HFF-Myc (cell line): ENCODE measurements around the gene SH3RF1.

Experiments used
- DNase-seq: peaks from one replicate; pipeline ENCODE4 v3.0.0-alpha.2; 2011; ENCODE audit warnings: low read depth; ENCODE audit errors: extremely low read depth
- H3K4me3 ChIP-seq: replicated peaks from 2 replicates; pipeline ENCODE4 v1.5.1; 2011; ENCODE audit warnings: low read depth, mild to moderate bottlenecking, control low read depth, low read length
- TF ChIP-seq, protein P1 (sequence below): IDR thresholded peaks from 2 replicates; pipeline ENCODE4 v1.5.1; 2012; ENCODE audit warnings: mild to moderate bottlenecking, low read depth, low read length, control low read depth; ENCODE audit errors: missing control alignments

The SH3RF1 gene

DNA sequence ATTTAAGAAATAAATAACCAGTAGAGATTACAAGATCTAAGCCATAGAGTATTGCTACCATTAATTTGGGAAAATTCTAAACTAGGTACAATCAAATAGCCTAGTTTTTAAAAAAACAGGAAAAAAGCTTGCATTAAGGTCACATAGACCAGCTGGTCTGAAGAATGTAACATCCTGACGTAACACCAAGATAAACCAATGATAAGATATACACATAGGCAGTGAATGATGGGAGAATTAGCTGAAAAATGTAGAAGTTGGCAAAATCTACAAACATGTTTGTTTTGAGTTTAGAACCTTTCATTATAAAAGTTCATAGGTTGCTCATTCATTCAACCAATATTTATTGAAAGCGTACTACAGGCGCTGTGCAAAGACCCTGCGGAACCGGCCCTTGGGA, 120.0 kb downstream of the SH3RF1 start:
- DNase-seq = no peak
- H3K4me3 ChIP-seq = no peak overlapping the region
- TF ChIP-seq, protein P1, sequence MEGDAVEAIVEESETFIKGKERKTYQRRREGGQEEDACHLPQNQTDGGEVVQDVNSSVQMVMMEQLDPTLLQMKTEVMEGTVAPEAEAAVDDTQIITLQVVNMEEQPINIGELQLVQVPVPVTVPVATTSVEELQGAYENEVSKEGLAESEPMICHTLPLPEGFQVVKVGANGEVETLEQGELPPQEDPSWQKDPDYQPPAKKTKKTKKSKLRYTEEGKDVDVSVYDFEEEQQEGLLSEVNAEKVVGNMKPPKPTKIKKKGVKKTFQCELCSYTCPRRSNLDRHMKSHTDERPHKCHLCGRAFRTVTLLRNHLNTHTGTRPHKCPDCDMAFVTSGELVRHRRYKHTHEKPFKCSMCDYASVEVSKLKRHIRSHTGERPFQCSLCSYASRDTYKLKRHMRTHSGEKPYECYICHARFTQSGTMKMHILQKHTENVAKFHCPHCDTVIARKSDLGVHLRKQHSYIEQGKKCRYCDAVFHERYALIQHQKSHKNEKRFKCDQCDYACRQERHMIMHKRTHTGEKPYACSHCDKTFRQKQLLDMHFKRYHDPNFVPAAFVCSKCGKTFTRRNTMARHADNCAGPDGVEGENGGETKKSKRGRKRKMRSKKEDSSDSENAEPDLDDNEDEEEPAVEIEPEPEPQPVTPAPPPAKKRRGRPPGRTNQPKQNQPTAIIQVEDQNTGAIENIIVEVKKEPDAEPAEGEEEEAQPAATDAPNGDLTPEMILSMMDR = no peak

DNA sequence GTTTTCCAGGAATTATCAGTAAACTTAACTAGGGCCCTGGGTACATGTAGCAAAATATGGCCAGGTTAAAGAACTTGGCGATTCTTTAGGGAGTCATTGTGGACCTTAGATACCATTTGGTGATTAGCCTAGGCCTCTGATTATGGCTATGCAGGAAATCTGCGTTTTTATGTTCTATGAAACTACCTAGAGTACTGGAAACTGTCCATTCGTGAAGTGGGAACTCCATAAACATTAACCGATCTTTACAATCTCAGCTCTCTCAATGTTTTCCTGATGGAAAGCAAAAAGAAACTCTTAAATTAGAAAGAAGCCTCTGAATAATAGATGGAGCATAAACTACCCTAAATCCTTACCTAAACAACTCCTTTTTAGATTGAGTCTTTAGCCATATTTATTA, 121.9 kb downstream of the SH3RF1 start:
- H3K4me3 ChIP-seq = no peak overlapping the region
- no peak for DNase-seq
- TF ChIP-seq, protein P1 = no peak

DNA sequence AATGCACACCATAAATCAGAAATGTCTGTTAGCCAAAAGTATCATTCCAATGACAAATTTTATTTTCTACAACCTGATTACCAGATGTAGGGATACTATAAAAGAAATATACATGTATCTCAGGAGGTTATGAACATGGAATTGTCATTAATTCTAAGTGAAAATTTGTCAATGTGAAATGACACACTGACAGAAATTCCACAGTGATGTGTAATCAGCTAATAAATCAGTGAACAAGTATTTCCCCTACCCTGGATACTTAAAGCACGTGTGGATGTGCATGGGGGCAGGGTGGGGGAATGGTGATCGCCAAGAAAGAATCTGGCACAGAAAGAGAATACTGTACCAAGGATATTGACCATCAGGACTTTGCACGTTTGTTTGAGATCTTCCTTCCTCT, 123.6 kb downstream of the SH3RF1 start:
- TF ChIP-seq, protein P1 = no peak
- peak; percentile 35 for DNase-seq
- no peak overlapping the region for H3K4me3 ChIP-seq

DNA sequence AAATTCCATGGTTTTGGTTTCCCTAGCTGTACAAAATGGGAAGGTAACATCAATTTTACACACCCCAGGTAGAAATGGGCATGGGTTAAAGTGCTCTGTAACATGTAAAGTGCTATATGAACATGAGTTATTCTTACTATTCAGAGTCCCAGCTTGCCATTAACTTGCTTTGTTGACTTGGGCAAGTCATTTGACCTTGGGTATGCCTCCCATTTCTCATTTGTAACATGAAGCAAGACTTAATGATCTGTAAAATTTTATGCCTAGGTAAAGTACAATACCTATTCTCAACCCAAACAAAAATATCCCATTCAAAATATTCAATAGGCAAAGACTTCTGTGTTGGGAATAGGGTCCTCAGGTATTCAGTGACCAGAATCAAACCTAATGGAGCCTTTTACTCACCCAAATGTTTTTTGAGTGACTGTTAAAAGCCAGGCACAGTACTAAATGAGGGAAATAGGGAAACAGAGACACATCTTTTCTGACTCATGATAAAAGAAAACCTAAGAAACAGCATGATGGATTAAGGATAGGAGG, 126.6 kb downstream of the SH3RF1 start:
- no peak overlapping the region for H3K4me3 ChIP-seq
- no peak for DNase-seq
- TF ChIP-seq, protein P1 = no peak

DNA sequence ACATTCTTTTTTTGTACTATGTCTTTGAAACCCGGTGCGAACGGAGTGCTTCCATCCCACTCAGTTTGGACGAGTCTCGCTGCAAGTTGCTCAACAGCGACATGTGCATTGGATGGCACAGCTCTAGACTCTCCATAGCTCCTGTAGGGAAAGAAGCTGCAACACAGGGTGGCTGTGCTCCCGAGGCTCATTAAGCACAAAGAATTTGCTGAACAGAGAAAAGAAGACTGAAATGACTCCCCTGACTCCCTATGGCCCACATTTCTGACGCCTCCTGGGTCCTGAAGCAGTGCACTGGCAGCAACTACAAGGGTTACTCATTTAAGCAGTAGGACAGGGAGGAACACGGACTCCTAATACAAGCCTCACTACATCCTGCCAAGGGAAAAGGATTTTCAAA, 127.4 kb downstream of the SH3RF1 start:
- TF ChIP-seq, protein P1 = no peak
- H3K4me3 ChIP-seq = no peak overlapping the region
- no peak for DNase-seq

DNA sequence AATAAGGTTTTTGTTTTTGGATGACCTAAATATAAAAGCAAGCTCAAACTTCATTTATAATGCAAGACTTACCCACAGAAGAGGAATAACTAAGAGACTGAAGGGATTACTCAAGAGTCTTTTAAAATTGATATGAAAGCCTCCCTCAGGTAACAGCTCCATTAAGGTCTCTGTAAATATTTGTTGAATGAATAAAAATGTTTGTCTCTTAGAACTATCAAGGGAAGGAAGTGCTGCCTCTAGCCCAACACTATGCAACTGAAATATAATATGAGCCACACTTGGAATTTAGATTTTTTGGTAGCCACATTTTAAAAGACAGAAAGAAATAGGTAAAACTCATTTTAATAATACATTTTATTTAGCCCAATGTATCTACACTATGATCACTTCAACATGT, 127.8 kb downstream of the SH3RF1 start:
- no peak overlapping the region for H3K4me3 ChIP-seq
- TF ChIP-seq, protein P1 = no peak
- no peak for DNase-seq

DNA sequence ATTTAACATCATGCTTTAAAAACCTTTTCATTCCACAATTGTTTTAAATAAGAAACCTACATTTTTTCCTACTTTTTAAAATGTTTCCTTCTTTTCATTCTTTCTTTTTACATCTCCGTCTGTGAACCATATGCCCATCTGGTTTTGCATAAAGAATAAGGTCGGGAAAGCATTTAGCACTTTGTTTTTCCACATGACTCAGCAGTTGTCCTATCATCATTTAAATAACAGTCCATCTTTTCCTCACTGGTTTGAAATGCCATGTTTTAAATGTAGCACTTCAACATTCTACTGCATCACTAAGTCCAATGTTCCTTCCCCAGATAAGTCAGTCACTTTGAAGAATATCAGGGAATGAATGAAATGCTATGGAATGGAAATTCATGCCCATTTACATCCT, 128.4 kb downstream of the SH3RF1 start:
- TF ChIP-seq, protein P1 = no peak
- DNase-seq = peak; percentile 25
- no peak overlapping the region for H3K4me3 ChIP-seq
